HUES6 (cell line): ENCODE results near the gene PARD6G.
A peak's percentile ranks its signal among the peaks of the same experiment; 100 is the strongest.

Experiments
- H3K27ac ChIP-seq: 2 replicates; pipeline ENCODE4 v1.7.0; 2013; ENCODE audit warnings: low read depth, mild to moderate bottlenecking, low read length, inconsistent platforms
- H3K27me3 ChIP-seq: 2 replicates; pipeline ENCODE4 v1.6.1; 2013; ENCODE audit warnings: low read length; ENCODE audit not compliant: control insufficient read depth, insufficient read depth
- H3K36me3 ChIP-seq: 2 replicates; pipeline ENCODE4 v1.6.1; 2013; ENCODE audit warnings: low read length; ENCODE audit not compliant: control insufficient read depth, insufficient read depth
- H3K4me1 ChIP-seq: 2 replicates; pipeline ENCODE4 v1.6.1; 2013; ENCODE audit warnings: low read length; ENCODE audit not compliant: control insufficient read depth, insufficient read depth
- H3K4me3 ChIP-seq: 2 replicates; pipeline ENCODE4 v1.5.1; 2013; ENCODE audit warnings: low read depth, low read length
- H3K9ac ChIP-seq: one replicate; pipeline ENCODE4 v1.6.1; 2013; ENCODE audit warnings: mild to moderate bottlenecking, low read length
- H3K9me3 ChIP-seq: 2 replicates; pipeline ENCODE4 v1.6.1; 2013; ENCODE audit warnings: low read depth, low read length; ENCODE audit not compliant: control insufficient read depth, insufficient read depth

PARD6G gene

DNA sequence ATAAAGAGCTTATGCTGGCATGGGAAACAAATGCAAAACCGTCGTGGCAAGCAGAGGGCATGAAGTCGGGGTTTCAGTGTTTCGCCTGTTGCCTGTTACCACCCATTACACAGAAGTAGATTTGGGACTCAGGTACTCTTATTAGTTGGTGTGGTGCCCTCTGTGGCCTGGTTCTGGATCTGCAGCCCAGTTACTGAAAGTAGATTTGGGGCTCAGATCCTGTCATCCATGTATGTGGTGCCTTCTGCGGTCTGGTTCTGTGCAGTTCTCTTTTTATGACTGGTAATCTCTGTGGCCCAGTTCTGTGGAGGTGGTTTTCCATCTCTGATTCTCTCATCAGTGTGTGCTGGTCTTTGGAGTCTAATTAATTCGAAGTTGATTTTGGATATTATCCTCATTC lies 93.0 kb downstream of the PARD6G start:
- Histone ChIP-seq H3K36me3 (peaks cover 22% of the 10 kb centered on the region; the same call in 1 of the 2 replicates), H3K27me3 (no peaks in the 10 kb centered on the region), H3K4me1 (no peaks in the 10 kb centered on the region), H3K9me3 (no peaks in the 10 kb centered on the region), H3K4me3 (no peak overlapping the region), H3K9ac (no peak overlapping the region), H3K27ac (no peak overlapping the region)

DNA sequence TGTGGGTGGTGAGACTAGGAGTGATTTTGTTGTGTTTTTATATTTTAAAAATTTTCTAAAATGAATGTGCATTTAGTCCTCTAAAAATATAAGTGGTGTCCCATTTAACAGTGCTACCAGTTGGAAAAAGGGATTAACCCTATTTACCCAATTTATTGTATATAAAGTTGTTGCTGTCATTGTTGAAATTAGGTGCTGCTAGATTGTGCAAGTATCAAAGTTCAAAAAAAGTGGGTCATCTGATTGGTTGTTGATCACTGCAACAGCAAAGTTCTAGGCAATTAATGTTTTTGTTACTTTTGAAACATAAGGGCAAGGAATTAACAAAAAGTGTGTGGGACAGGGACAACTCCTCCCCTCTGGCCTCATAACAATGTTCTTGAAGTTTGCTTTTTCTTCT lies 97.6 kb downstream of the PARD6G start:
- no peaks in the 10 kb centered on the region for H3K9me3 ChIP-seq
- H3K27ac ChIP-seq: no peak overlapping the region
- no peaks in the 10 kb centered on the region for H3K27me3 ChIP-seq
- H3K4me3 ChIP-seq: no peak overlapping the region
- no peak overlapping the region for H3K9ac ChIP-seq
- H3K4me1 ChIP-seq: no peaks in the 10 kb centered on the region
- H3K36me3 ChIP-seq: peaks cover 49% of the 10 kb centered on the region

DNA sequence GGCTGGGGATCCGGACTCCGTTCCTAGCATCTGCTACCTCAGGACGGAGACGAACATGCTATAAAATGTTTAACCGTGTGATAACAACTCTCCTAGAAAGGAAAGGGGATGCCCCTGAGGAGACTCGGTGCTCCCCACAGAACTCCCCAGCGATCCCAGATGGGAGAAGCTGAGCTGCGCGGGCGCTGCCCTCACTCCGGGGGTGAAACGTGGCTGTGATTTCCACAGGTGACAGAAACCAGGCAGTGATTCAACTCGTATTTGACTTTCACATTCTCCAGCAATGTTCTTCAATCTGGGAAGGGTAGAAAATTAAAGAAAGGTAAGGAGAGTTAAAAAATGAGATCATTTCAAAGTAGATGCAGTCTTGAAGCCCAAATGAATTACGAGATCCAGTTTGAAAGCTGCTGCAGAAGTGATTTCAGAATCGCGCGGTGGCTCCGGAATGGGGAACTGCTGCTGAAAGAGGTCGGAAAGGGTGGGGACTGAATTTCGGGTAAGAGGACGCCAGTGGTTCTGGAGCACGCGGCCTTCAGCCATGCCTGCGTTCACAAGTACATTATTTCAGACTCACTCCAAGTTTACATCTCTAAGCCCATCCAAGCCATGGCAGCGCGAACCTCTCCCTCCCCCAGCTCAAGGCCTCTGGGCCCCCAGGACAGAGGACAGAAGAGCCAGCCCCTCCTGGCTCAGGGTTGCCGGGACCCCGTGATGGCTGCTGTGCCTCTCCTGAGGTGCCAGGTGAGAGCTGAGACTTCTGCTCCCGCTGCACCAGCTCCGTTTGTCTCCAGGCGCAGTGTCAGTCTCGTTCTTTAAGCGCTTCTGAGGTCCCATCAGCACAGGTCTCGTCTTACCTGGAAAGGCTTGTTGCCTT lies 98.8 kb downstream of the PARD6G start:
- H3K4me1 ChIP-seq: no peaks in the 10 kb centered on the region
- H3K27ac ChIP-seq: no peak overlapping the region
- no peaks in the 10 kb centered on the region for H3K27me3 ChIP-seq
- peaks cover 56% of the 10 kb centered on the region for H3K36me3 ChIP-seq
- no peak overlapping the region for H3K9ac ChIP-seq
- H3K4me3 ChIP-seq: peak overlapping the region; percentile 54; the same call in 1 of the 2 replicates
- no peaks in the 10 kb centered on the region for H3K9me3 ChIP-seq

GRCh38 chr18:80147418-80148325 lies 99.6 kb downstream of the PARD6G start:
- Histone ChIP-seq H3K27me3 (no peaks in the 10 kb centered on the region), H3K36me3 (peaks cover 60% of the 10 kb centered on the region), H3K9ac (no peak overlapping the region), H3K4me3 (peak overlapping the region; percentile 54; the same call in 1 of the 2 replicates), H3K4me1 (no peaks in the 10 kb centered on the region), H3K27ac (no peak overlapping the region), H3K9me3 (no peaks in the 10 kb centered on the region)

- no peaks in the 10 kb centered on the region for H3K9me3 ChIP-seq
- H3K4me3 ChIP-seq: peak overlapping the region; percentile 54; the same call in 1 of the 2 replicates
- H3K36me3 ChIP-seq: peaks cover 64% of the 10 kb centered on the region
- no peaks in the 10 kb centered on the region for H3K27me3 ChIP-seq
- no peak overlapping the region for H3K27ac ChIP-seq
- no peaks in the 10 kb centered on the region for H3K4me1 ChIP-seq
- no peak overlapping the region for H3K9ac ChIP-seq
Measured at GRCh38 chr18:80147037-80147417, 100.3 kb downstream of the PARD6G start.

DNA sequence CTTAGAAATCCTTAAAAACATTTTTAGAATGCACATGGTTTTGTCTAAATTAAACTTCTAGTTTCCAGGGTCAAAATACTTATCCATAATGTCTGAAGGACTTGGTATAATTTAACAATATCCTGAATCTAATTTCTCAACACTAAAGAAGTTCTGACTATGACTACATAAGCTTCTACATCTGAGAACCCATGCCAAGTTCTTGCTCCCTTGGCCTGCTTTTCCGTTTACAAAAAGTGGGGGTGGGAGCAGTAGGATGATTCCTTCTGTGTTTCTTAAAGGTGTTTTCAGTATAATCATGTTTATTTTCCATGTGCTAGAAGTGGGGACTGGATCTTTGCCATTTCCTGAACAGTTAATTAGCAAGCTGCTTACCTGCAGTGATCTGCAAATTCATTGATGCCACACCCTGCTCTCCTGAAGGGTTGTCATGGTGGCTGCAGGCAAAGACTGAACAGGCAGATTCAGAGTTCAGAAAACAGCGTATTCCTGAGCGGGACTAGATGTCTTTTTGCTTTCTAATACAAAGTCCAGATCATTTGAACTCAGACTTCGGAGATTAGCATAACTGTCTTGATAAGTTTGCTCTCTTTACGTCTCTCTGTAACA lies 102.0 kb downstream of the PARD6G start:
- Histone ChIP-seq H3K27ac (no peak overlapping the region), H3K9me3 (no peaks in the 10 kb centered on the region), H3K4me1 (no peaks in the 10 kb centered on the region), H3K4me3 (no peak overlapping the region), H3K27me3 (no peaks in the 10 kb centered on the region), H3K36me3 (peaks cover 62% of the 10 kb centered on the region), H3K9ac (no peak overlapping the region)

GRCh38 chr18:80143881-80144280 lies 103.4 kb downstream of the PARD6G start:
- no peaks in the 10 kb centered on the region for H3K27me3 ChIP-seq
- H3K4me1 ChIP-seq: no peaks in the 10 kb centered on the region
- no peaks in the 10 kb centered on the region for H3K9me3 ChIP-seq
- H3K36me3 ChIP-seq: peaks cover 63% of the 10 kb centered on the region
- H3K9ac ChIP-seq: no peak overlapping the region
- H3K4me3 ChIP-seq: no peak overlapping the region
- H3K27ac ChIP-seq: no peak overlapping the region

- no peaks in the 10 kb centered on the region; the same call in 1 of the 2 replicates for H3K4me1 ChIP-seq
- no peak overlapping the region for H3K4me3 ChIP-seq
- H3K9me3 ChIP-seq: no peaks in the 10 kb centered on the region
- H3K36me3 ChIP-seq: peaks cover 72% of the 10 kb centered on the region
- no peak overlapping the region for H3K9ac ChIP-seq
- no peaks in the 10 kb centered on the region for H3K27me3 ChIP-seq
- no peak overlapping the region for H3K27ac ChIP-seq
Measured at GRCh38 chr18:80140455-80140985, 106.8 kb downstream of the PARD6G start.

DNA sequence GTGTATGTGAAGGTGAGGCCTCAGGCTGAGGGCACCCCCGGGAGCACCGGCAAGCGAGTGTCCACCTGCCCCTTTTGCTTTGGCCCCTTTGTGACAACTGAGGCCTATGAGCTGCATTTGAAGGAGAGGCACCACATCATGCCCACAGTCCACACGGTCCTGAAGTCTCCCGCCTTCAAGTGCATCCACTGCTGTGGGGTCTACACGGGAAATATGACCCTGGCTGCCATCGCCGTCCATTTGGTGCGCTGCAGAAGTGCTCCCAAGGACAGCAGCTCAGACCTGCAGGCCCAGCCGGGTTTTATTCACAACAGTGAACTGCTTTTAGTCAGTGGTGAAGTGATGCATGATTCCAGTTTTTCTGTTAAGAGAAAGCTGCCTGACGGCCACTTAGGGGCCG lies 109.3 kb downstream of the PARD6G start:
- Histone ChIP-seq H3K9ac (no peak overlapping the region), H3K27ac (no peak overlapping the region), H3K36me3 (peaks cover 85% of the 10 kb centered on the region), H3K4me3 (no peak overlapping the region), H3K27me3 (no peaks in the 10 kb centered on the region), H3K4me1 (no peaks in the 10 kb centered on the region; the same call in 1 of the 2 replicates), H3K9me3 (no peaks in the 10 kb centered on the region)

DNA sequence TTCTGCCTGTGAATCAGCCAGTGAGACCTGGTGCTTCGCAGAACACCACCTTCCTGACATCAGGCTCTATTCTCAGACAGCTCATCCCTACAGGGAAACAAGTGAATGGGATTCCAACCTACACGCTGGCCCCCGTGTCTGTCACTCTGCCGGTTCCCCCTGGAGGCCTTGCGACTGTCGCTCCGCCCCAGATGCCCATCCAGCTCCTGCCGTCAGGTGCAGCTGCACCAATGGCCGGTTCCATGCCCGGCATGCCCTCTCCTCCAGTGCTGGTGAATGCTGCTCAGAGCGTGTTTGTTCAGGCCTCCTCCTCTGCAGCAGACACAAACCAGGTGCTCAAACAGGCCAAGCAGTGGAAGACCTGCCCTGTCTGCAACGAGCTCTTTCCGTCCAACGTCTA lies 110.2 kb downstream of the PARD6G start:
- H3K4me1 ChIP-seq: no peaks in the 10 kb centered on the region; the same call in 1 of the 2 replicates
- no peak overlapping the region for H3K4me3 ChIP-seq
- H3K27me3 ChIP-seq: no peaks in the 10 kb centered on the region
- H3K36me3 ChIP-seq: peaks cover 91% of the 10 kb centered on the region
- H3K27ac ChIP-seq: no peak overlapping the region
- H3K9me3 ChIP-seq: no peaks in the 10 kb centered on the region
- H3K9ac ChIP-seq: no peak overlapping the region
